ENCODE measurements around the gene DNAH14.

Gene DNAH14

DNA sequence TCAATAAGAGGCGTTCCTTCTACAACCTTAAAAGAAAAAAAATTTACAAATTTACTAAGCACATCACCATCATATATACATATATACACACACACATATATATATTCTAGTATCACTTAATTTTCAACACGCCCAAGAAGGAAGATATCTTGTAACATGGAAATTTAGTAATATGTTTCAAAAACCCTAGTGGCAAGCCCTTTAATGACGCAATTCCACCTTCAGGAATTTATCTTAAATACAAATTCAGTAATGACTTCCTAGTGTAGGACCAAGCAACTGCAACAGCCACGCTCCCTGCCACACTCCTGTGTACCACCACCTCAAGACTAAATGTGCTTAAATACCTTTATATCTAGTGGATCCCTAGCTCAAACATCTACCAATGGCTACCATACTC lies 485.8 kb downstream of the DNAH14 start:
- TF ChIP-seq, protein P1, sequence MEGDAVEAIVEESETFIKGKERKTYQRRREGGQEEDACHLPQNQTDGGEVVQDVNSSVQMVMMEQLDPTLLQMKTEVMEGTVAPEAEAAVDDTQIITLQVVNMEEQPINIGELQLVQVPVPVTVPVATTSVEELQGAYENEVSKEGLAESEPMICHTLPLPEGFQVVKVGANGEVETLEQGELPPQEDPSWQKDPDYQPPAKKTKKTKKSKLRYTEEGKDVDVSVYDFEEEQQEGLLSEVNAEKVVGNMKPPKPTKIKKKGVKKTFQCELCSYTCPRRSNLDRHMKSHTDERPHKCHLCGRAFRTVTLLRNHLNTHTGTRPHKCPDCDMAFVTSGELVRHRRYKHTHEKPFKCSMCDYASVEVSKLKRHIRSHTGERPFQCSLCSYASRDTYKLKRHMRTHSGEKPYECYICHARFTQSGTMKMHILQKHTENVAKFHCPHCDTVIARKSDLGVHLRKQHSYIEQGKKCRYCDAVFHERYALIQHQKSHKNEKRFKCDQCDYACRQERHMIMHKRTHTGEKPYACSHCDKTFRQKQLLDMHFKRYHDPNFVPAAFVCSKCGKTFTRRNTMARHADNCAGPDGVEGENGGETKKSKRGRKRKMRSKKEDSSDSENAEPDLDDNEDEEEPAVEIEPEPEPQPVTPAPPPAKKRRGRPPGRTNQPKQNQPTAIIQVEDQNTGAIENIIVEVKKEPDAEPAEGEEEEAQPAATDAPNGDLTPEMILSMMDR (IDR thresholded peaks at IDR 0.05; ENCODE audit: borderline replicate concordance, insufficient read depth, low read depth, low read length) = no peak

DNA sequence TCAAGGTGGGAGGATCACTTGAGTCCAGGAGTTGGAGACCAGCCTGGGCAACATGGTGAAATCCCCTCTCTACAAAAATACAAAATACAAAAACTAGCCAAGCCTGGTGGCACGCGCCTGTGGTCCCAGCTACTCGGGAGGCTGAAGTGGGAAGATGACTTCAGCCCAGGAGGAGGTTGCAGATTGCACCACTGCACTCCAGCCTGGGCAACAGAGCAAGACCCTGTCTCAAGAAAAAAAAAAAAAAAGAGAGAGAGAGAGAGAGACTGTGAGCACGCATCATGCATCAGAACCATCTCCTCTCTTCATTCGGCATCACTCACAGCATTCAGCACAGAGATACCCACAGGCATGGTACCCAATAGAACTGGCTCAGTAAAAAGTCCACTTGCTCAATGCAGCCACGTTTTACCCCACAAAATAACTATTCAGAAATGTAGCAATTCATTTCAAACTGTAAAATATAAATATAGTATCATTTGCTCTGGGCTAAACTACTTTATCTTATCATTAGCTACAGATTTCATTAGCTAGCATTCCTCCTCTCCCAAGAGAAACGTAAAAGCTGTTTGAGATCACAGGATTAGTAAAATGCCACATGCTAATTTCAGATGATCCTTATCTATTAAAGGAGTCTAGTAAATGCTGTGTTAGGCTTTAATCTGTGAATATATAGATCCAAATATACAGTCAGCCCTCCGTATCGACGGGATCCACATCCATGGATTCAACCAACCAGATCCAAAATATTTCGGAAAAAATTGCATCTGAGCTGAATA lies 486.7 kb downstream of the DNAH14 start:
- TF ChIP-seq, protein P1 (IDR thresholded peaks at IDR 0.05; ENCODE audit: borderline replicate concordance, insufficient read depth, low read depth, low read length) = no peak
- no peak overlapping the region for H3K4me3 ChIP-seq (ENCODE audit: low read depth, low read length)

More for the DNA sequence above, 485.8 kb downstream of the DNAH14 start:
- H3K4me3 ChIP-seq (ENCODE audit: low read depth, low read length) = no peak overlapping the region

DNA sequence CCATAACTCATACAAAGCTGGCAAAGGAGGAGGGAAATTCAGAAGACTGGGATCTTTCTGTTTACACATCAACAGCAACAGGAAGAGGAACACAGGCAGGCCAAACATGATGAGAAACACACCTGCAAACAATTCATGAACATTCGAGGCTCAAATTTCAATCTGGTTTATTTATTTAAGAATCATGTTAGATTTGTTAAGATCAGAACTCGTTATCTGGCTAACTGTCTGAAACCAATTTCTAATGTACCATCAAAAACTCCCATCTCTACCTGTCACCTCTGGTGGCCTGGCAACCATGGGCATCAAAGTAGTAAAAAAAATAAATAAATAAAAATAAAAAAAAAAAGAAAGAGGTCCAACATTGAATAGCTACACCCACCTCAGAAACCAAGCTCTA lies 488.6 kb downstream of the DNAH14 start:
- TF ChIP-seq, protein P1 (IDR thresholded peaks at IDR 0.05; ENCODE audit: borderline replicate concordance, insufficient read depth, low read depth, low read length) = no peak
- H3K4me3 ChIP-seq (ENCODE audit: low read depth, low read length) = no peak overlapping the region

DNA sequence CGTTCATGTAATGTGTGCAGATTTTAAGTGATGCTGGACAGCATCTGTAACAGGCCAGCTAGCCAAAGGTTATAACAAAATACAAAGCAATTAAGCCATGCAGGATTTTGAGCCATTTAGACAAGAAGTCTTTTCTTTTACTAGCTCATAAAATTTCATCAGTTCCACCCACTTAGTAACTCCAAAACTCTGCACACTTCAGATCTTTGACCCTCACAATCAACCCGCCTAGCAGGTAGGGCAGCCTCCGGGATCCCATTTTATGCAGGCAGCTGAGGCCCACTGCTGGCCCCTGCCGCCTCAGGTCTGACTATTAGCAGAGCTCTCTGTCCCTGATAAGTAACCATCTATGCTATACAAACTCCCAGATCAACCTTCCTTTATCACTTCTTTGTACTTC lies 489.1 kb downstream of the DNAH14 start:
- no peak overlapping the region for H3K4me3 ChIP-seq (ENCODE audit: low read depth, low read length)
- TF ChIP-seq, protein P1 (IDR thresholded peaks at IDR 0.05; ENCODE audit: borderline replicate concordance, insufficient read depth, low read depth, low read length) = no peak

DNA sequence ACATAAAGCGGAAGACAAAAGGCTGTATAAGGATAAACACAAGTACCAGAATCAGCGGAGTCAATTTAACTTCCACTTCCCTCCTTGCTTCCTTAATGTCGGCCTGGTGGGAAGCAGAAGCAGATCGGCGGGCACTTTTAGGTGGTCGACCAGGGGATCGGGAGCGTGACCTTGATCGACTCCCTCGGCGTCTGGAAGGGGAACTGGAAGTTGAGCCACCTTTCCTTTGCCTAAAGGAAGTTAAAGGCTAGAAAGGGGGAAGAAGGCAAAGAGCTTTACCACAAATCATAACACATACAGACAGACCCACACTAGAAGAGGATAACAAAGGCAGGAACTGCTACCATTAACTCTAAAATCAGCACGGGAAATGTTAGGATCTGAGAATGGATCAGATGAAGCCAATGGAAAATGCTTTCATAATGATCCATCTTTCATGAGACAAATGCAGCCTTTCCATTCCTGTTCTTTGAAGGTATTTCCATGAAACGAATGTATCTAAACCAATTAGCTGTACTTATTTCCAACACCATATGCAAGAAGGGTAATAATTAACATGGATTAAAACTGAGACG lies 492.6 kb downstream of the DNAH14 start:
- H3K4me3 ChIP-seq (ENCODE audit: low read depth, low read length) = no peak overlapping the region
- TF ChIP-seq, protein P1 (IDR thresholded peaks at IDR 0.05; ENCODE audit: borderline replicate concordance, insufficient read depth, low read depth, low read length) = no peak

DNA sequence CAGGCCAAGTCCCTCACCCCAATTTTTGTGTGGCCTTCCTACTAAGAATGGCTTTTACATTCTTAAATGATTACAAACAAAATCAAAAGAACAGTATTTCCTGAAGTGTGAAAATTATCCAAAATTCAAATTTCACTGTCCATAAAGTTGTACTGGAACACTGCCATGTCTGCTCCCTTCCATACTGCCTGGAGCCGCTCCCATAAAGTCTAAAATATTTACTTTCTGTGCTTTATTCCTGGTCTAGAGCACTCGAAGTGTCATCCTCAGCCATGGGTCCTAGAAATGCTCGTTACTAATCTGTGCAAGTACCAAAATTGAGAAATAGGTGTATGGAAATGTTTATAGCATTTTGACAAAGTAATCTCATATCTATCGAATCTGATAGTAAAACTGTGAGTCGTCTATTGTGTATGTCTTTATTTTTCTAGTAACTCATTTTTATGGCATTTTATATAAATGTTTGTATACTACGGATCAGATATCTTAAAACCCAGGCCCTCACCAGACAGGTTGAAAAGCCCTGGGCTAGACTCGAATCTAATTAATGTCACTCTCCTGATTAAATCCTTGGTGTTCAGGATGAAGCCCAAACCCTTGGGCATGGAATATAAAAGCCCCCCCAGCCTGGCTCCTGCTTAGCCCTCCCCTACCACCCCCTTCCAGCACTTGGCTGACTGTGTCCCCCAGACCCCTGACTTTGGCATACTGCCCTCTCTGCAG lies 493.5 kb downstream of the DNAH14 start:
- TF ChIP-seq, protein P1 (IDR thresholded peaks at IDR 0.05; ENCODE audit: borderline replicate concordance, insufficient read depth, low read depth, low read length) = no peak
- H3K4me3 ChIP-seq (ENCODE audit: low read depth, low read length) = no peak overlapping the region
